HL-60/S4 treated with phorbol 12-myristate 13-acetate at 8.2 ng/mL for 4 days and 3 days (cell line): ENCODE data around the gene PAM16.

Experiments
- in situ Hi-C: fragments of 300-500 bp; cut with MboI; formaldehyde crosslinking; loops from 2 replicates; pipeline ENCODE4 v1.15.0; 2022; ENCODE audit warnings: low sequenced_read_pairs

The PAM16 gene

GRCh38 chr16:4306470-4307214 is 44.5 kb downstream of the PAM16 start:
- in situ Hi-C loops, result no loop called here

- in situ Hi-C loops, result no loop called here
These were observed 47.1 kb downstream of the PAM16 start for GRCh38 chr16:4303973-4304372.

DNA sequence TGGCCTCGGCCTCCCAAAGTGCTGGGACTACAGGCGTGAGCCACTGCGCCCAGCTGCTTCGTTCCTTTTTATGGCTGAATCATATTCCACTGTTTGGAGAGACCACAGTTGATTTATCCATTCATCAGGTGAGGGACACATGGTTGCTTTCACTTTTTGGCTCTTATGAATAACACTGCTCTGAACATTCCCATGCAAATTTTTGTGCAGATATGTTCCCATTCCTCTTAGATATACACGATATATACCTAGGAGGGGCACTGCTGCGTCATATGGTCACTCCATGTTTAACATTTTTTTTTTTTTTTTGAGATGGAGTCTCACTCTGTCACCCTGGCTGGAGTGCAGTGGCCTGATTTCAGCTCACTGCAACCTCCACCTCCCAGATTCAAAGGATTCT is 49.2 kb downstream of the PAM16 start:
- in situ Hi-C loops, result no loop called here

DNA sequence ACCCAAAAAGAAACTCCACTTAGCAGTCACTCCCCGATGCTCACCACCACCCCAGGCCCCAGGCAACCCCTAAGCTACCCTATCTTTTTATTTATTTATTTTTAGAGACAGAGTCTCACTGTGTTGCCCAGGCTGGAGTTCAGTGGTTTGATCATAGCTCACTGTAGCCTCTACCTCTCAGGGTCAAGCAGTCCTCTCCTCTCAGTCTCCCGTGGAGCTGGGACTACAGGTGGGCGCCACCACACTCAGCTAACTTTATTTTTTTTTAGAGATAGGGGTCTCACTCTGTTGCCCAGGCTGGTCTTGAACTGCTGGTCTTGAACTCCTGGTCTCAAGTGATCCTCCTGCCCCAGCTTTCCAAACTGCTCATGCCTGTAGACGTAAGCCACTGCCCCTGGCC is 49.9 kb downstream of the PAM16 start:
- in situ Hi-C loops, result no loop called here

- in situ Hi-C loops, result no loop called here
These were observed 52.2 kb downstream of the PAM16 start for GRCh38 chr16:4298761-4299522.

GRCh38 chr16:4297480-4297879 is 53.6 kb downstream of the PAM16 start:
- in situ Hi-C loops, result no loop called here

DNA sequence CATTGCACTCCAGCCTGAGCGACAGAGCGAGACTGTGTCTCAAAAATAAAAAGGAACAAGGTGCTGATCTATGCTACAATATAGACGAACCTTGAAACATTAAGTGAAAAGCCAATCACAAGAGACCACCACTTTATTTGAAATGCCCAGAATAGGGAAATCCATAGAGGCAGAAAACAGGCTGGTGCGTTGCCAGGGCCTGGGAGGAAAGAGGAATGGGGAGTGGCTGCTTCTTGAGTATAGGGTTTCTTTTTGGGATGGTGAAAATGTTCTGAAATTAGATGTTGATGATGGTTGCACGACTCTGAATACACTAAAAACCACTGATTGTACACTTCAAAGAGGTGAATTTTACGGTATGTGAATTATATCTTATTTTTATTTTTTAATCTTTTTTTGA is 55.5 kb downstream of the PAM16 start:
- in situ Hi-C loops, result no loop called here

GRCh38 chr16:4293822-4294457 is 57.2 kb downstream of the PAM16 start:
- in situ Hi-C loops, result no loop called here

GRCh38 chr16:4293181-4293716 is 57.9 kb downstream of the PAM16 start:
- in situ Hi-C loops, result no loop called here

DNA sequence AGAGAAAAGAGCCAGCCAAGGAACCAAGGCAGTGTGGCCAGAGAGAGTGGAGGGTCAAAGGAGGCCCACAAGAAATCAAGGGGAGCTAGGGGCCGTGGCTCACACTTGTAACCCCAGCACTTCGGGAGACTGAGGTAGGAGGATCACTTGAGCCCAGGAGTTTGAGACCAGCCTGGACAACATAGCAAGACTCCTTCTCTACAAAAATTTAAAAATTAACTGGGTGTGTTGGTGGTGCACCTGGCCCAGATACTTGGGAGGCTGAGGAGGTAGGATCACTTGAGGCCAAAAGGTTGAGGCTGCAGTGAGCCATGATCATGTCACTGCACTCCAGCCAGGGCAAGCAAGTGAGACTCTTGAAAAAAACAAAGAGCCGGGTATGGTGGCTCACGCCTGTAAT is 59.4 kb downstream of the PAM16 start:
- in situ Hi-C loops, result no loop called here
